Endothelial cell of umbilical vein (primary cell): ENCODE data around the gene PPP1R1A. TPM values are rescaled to one million over a fixed set of nuclear protein-coding genes. Genes with fewer than 3 reads are reported as not detected.

ENCODE experiments used
- BruUV-seq: library from RNA; stranded (reverse); fragments of 400-500 nt; replicated peaks from 2 replicates; lab custom pipeline; 2021; lab: Mats Ljungman, UMichigan
- CTCF ChIA-PET: fragments of 300-600, 350-600 bp; sonication (Branson Sonifier 250); formaldehyde crosslinking; loops from one replicate; lab custom pipeline; 2021; ENCODE audit warnings: antibody characterized with exemption, inconsistent platforms; lab: Charles Lee
- POLR2A ChIA-PET: fragments of 300-600, 350-600 bp; sonication (Branson Sonifier 250); formaldehyde crosslinking; loops from one replicate; lab custom pipeline; 2021; ENCODE audit warnings: antibody characterized with exemption, inconsistent platforms; lab: Charles Lee
- DNase-seq: peaks from one replicate; pipeline ENCODE4 v3.0.0-alpha.2; 2011; ENCODE audit warnings: low read depth, low spot score
- FAIRE-seq: peaks from 2 replicates; lab custom pipeline; 2011; peaks lifted over from hg19 to GRCh38; lab: Jason Lieb, UNC
- H2AFZ ChIP-seq: 2 replicates; pipeline ENCODE4 v1.6.0; 2012; ENCODE audit warnings: low read depth, low read length, control low read depth, inconsistent platforms
- H3K27ac ChIP-seq: 2 replicates; pipeline ENCODE4 v1.5.1; 2011; ENCODE audit warnings: low read depth, mild to moderate bottlenecking, control low read depth, low read length, moderate library complexity; ENCODE audit not compliant: insufficient read depth
- H3K27me3 ChIP-seq, 2 experiments: 2 replicates each; pipeline versions ENCODE4 v1.6.0 to v1.6.1; 2011; ENCODE audit warnings: low read length in 2 of 2, mixed read lengths in 1 of 2; ENCODE audit not compliant: control insufficient read depth in 2 of 2, insufficient read depth in 2 of 2
- H3K36me3 ChIP-seq, 2 experiments: 2 replicates in 1 of 2; 3 replicates in 1 of 2; pipeline ENCODE4 v1.5.1; 2011; ENCODE audit warnings: low read length in 2 of 2, mild to moderate bottlenecking in 1 of 2, moderate library complexity in 1 of 2; ENCODE audit not compliant: control insufficient read depth in 2 of 2, insufficient read depth in 2 of 2; ENCODE audit errors: extremely low read depth in 1 of 2
- H3K4me1 ChIP-seq: 3 replicates; pipeline ENCODE4 v1.5.1; 2011; ENCODE audit warnings: mild to moderate bottlenecking, low read length; ENCODE audit not compliant: control insufficient read depth, insufficient read depth; ENCODE audit errors: extremely low read depth
- H3K4me2 ChIP-seq: 2 replicates; pipeline ENCODE4 v1.6.1; 2011; ENCODE audit warnings: low read length, control low read depth, mixed read lengths; ENCODE audit not compliant: insufficient read depth
- H3K4me3 ChIP-seq, 3 experiments: fragments of 200-600 bp in 1 of 3; sonication (generic), shearing (Covaris generic) in 1 of 3; replicated peaks in 1 of 3; 2 replicates each; pipeline ENCODE4 v1.5.1; 2011 to 2016; ENCODE audit warnings: control low read depth in 3 of 3, low read length in 3 of 3, mild to moderate bottlenecking in 2 of 3, inconsistent platforms in 1 of 3, low read depth in 1 of 3, moderate library complexity in 1 of 3; ENCODE audit not compliant: insufficient read depth in 1 of 3
- H3K79me2 ChIP-seq: 2 replicates; pipeline ENCODE4 v1.6.0; 2012; ENCODE audit warnings: low read length, inconsistent platforms; ENCODE audit not compliant: control insufficient read depth, insufficient read depth
- H3K9ac ChIP-seq: replicated peaks from 2 replicates; pipeline ENCODE3; 2011; ENCODE audit warnings: low read length, control low read depth; ENCODE audit not compliant: insufficient read depth; ENCODE audit errors: extremely low read depth
- H3K9me1 ChIP-seq: replicated peaks from 3 replicates; pipeline ENCODE4 v1.6.0; 2011; ENCODE audit warnings: mild to moderate bottlenecking, low read length; ENCODE audit not compliant: control insufficient read depth, insufficient read depth; ENCODE audit errors: extremely low read depth
- H3K9me3 ChIP-seq: replicated peaks from 2 replicates; pipeline ENCODE4 v1.5.1; 2012; ENCODE audit warnings: low read length, inconsistent platforms; ENCODE audit not compliant: control insufficient read depth, insufficient read depth
- H4K20me1 ChIP-seq: replicated peaks from 2 replicates; pipeline ENCODE3; 2011; ENCODE audit warnings: mild to moderate bottlenecking, low read length; ENCODE audit not compliant: control insufficient read depth, insufficient read depth; ENCODE audit errors: extremely low read depth
- CTCF ChIP-seq, 2 donors: IDR thresholded peaks; 1 replicate in 1 of 2; 2 replicates in 1 of 2; pipeline ENCODE4 v1.5.1; 2011; ENCODE audit warnings: low read length in 2 of 2, mild to moderate bottlenecking in 2 of 2, moderate library complexity in 2 of 2, control low read depth in 1 of 2, inconsistent platforms in 1 of 2, low read depth in 1 of 2; ENCODE audit not compliant: insufficient read depth in 1 of 2; ENCODE audit errors: extremely low read depth in 1 of 2
- EZH2 ChIP-seq: IDR thresholded peaks from 2 replicates; pipeline ENCODE4 v1.6.1; 2012; ENCODE audit warnings: borderline replicate concordance, low read depth, mild to moderate bottlenecking, moderate library complexity, low read length, inconsistent platforms; ENCODE audit not compliant: severe bottlenecking
- GATA2 ChIP-seq: IDR thresholded peaks from 2 replicates; pipeline ENCODE4 v1.7.0; 2011; ENCODE audit warnings: low read depth, mild to moderate bottlenecking, moderate library complexity, mixed read lengths, low read length; ENCODE audit not compliant: insufficient read length, insufficient read depth
- JUN ChIP-seq: IDR thresholded peaks from 2 replicates; pipeline ENCODE4 v1.6.1; 2011; ENCODE audit warnings: borderline replicate concordance, low read depth; ENCODE audit not compliant: insufficient read length, insufficient read depth
- MAX ChIP-seq: IDR thresholded peaks from 2 replicates; pipeline ENCODE4 v1.6.1; 2011; ENCODE audit not compliant: insufficient read depth, insufficient read length
- MYC ChIP-seq: IDR thresholded peaks from one replicate; pipeline ENCODE4 v1.6.1; 2011; ENCODE audit warnings: mild to moderate bottlenecking, low read depth, low read length
- POLR2A ChIP-seq: IDR thresholded peaks from 2 replicates; pipeline ENCODE4 v1.6.1; 2012; ENCODE audit warnings: low read depth, mild to moderate bottlenecking, control low read depth, low read length
- POLR2AphosphoS5 ChIP-seq: IDR thresholded peaks from 2 replicates; pipeline ENCODE4 v1.6.1; 2012; ENCODE audit warnings: low read depth, mild to moderate bottlenecking, control low read depth, low read length, moderate library complexity; ENCODE audit not compliant: insufficient read depth
- dilution Hi-C: fragments of 300-500 bp; cut with MboI; formaldehyde crosslinking; loops from one replicate; pipeline ENCODE4 v1.15.0; 2019; ENCODE audit warnings: low sequenced_read_pairs; ENCODE audit not compliant: extremely low pct_ligation_motif_present
- intact Hi-C: fragments of 100-400 bp; cut with micrococcal nuclease; formaldehyde crosslinking; loops from one replicate; pipeline ENCODE4 v1.10.0; 2022
- polyA plus RNA-seq, 4 experiments: library from polyadenylated mRNA; depleted of rRNA in 3 of 4; stranded (reverse) in 3 of 4; unstranded in 1 of 4; fragments of >200 nt; gene quantifications; 2 replicates each; pipeline versions ENCODE4 v1.2.1 to v1.2.3, GENCODE V29; 2011 to 2012; ENCODE audit warnings: missing spikeins in 1 of 4
- total RNA-seq: library from RNA; stranded (reverse); gene quantifications from 2 replicates; pipeline ENCODE4 v1.2.3, GENCODE V29; 2021

Gene PPP1R1A
- total and polyA plus RNA-seq, 2 donors (not counting 3 experiments of a cell fraction or from before 2014, with no cell fraction given), result not detected

GRCh38 chr12:54590978-54591591 lies 2.6 kb upstream of the PPP1R1A start:
- FAIRE-seq, result no peak

More at GRCh38 chr12:54590978-54591591, 2.6 kb upstream of the PPP1R1A start:
- no peak for DNase-seq
- Histone ChIP-seq H2AFZ (no peak overlapping the region), H3K27me3 (peaks cover 52 to 60% of the 10 kb centered on the region in 2 experiments), H3K9ac (no peak overlapping the region), H3K9me3 (no peaks in the 10 kb centered on the region), H3K4me1 (no peaks in the 10 kb centered on the region), H3K4me3 (no peak overlapping the region), H3K4me2 (no peak overlapping the region), H3K9me1 (no peaks in the 10 kb centered on the region), H3K27ac (no peak overlapping the region), H3K79me2 (no peaks in the 10 kb centered on the region), H3K36me3 (no peaks in the 10 kb centered on the region), H4K20me1 (no peaks in the 10 kb centered on the region)
- intact Hi-C loops (no loop called here), dilution Hi-C loops (no loop called here)
- ChIA-PET POLR2A (no interaction called here), CTCF (interaction anchor here (0.8 to 1.7 kb wide), 3 partner anchors 11 to 32 kb away, joined by 3 to 6 read pairs (median 4); no protein-coding TSS in a partner anchor)
- TF ChIP-seq MYC, result no peak
- TF ChIP-seq CTCF (IDR thresholded peaks at IDR 0.05; ENCODE audit: extremely low read depth in 1 of 2, insufficient read depth in 1 of 2, low read depth in 1 of 2, low read length in 2 of 2), result no peak
- TF ChIP-seq EZH2, result no peak
- no peak for TF ChIP-seq JUN
- TF ChIP-seq POLR2A, result no peak
- TF ChIP-seq GATA2, result no peak
- TF ChIP-seq POLR2AphosphoS5, result no peak
- no peak for TF ChIP-seq MAX
- no TSS peak for BruUV-seq
